Hematopoietic multipotent progenitor cell treated with erythropoietin and hydrocortisone succinate and interleukin-3 and kit ligand, for 6 days (in vitro differentiated cells): ENCODE data around the gene NRXN3.

Experiments used
- DNase-seq: peaks from one replicate; pipeline ENCODE4 v3.0.0-alpha.2; 2015

NRXN3 gene

GRCh38 chr14:79328863-79329262 is 1158.7 kb downstream of the NRXN3 start:
- no peak for DNase-seq

DNA sequence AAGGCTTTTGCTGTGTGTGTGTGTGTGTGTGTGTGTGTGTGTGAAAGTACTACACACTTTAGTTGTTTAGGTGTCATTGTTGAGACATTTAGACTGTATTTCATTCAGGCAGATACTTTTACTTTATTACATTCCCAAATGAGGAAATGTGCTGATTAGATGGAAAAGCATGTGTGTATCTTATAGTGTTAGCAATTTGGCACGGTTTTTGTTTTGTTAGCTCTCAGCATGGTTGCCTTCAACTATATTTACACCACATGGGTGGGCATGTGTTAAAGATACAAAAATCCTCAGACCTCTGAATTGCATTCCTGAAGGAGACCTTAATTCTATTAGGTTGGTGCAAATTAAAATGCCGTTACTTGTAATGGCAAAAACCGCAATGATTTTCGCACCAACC is 1161.7 kb downstream of the NRXN3 start:
- DNase-seq = no peak

DNA sequence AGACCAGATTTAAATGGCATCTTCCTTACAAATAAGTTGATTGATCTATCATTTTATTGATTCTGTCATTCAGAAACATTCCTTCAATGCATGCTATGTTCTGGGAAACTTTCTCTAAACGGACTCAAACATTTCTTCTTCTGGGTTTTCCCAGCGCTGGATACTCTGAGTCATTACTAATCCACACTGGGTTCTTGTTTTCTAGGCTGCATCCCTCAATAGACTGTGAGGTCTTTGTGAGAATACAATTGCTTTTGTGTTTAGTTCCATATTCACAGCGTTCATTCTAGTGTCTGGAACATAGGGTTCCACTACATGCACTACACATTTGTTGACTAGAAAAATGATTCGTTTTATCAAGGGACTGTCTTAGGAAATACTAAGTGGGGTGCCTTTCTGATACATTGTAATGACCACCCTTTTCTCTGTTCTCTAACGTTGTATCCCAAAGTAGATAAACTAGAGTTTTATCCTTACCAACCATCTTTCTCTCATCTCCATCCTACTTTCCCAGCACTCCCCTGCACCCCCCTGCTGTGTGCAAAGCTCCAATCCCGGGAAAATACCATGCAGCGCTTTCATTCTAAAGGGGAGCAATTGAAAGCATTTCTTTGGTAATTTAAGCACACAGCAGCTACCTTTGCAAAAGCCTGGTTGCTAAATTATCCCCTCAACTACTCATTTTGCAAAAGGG is 1162.5 kb downstream of the NRXN3 start:
- DNase-seq = no peak

DNA sequence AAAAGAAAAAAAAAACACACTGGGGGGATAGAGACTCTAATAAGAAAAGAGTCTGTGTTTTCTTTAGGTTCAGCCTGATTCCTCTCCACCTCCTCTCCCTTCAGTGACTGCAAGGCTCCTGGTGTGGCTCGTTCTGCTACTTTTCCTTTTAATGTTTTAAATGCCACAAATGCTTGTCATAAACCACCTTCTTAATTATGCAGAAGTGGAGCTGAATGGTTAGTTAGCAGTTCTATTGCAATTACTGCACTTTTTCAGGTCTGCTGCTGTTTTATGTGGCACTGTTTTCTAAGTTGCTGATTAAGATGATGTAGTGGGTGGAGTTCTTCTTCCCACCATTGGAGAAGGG is 1163.0 kb downstream of the NRXN3 start:
- DNase-seq = no peak

DNA sequence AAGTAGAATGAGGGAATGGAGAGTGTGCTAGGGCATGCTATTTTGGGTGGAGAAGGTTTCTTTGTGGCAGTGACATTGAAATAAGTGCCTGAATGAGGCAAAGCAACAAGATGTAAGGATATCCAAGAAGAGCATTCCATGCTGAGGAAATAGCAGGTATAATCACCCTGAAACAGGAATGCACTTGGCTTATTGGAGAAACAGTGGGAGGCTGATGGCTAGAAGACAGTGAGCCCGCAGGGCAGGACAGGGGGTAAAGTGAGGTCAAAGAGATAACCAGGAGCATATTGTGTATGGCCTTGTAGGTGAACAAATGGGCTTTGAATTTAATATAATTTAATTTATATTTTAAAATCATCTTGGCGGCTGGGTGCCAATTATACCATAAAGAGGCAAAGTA is 1164.1 kb downstream of the NRXN3 start:
- DNase-seq = no peak

GRCh38 chr14:79337761-79338160 is 1167.6 kb downstream of the NRXN3 start:
- DNase-seq = peak; percentile 26

GRCh38 chr14:79342942-79343341 is 1172.8 kb downstream of the NRXN3 start:
- no peak for DNase-seq

DNA sequence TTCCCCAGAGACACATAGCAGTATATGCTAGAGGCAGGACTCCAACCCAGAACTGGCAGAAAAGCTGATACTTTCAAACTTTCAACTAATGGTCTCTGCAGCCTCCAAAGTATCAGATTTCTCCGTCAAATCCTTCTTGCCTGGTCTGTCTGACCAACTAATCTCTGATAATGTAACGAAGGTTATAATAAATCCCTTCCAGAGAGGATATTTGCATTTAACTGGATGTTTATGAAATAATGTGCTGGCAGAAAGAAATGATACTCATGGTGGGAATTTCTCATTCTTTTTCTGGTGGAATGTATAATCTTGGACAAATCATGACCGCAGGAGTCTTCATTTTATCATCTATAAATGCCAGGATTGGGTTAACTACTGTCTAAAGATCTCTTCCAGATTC is 1180.8 kb downstream of the NRXN3 start:
- DNase-seq = no peak

- DNase-seq = no peak
These were observed 1182.0 kb downstream of the NRXN3 start for GRCh38 chr14:79352076-79352630.

DNA sequence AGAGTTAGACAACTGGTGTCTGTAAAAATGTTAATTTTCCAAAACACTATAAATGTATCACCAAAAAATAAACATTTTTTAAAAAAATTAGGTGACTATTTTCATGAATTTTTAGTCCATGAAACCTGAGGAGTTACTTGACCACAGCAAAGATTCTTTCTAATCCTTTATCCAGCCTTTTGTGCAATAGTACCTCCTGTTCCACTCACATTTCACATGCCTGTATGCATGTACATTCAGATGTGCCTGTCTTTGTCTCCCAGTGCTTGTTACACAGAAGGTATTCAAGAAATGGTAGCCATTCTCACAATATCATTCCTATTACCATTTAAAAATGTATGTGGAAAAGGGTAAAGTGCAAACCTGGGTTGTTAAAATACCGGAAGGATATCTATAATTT is 1184.2 kb downstream of the NRXN3 start:
- DNase-seq = no peak

- DNase-seq = no peak
These were observed 1185.9 kb downstream of the NRXN3 start for GRCh38 chr14:79356040-79356439.

GRCh38 chr14:79357307-79357706 is 1187.1 kb downstream of the NRXN3 start:
- DNase-seq = no peak

- DNase-seq = no peak
These were observed 1193.1 kb downstream of the NRXN3 start for GRCh38 chr14:79363291-79363690.

GRCh38 chr14:79369359-79370332 is 1199.5 kb downstream of the NRXN3 start:
- DNase-seq = peak; percentile 4

- DNase-seq = no peak
These were observed 1200.8 kb downstream of the NRXN3 start for GRCh38 chr14:79370969-79371368.

DNA sequence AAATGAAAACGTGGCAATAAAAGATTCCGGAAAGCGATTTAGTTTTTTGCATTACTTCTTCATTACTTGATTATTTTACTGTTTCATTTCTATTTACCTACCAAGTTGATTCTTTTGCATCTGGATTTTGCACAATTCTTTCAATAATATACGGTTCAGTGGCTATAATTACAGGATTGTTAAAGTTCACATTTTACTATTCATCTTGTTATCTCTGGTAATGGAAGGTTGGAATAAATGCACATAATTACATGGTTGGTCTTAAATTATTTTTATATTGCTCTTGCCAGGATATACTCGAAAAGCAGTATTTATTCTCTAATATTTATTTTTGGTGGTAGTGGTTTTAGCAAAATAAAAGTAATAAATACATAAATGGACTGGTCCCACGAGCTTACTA is 1203.3 kb downstream of the NRXN3 start:
- no peak for DNase-seq

DNA sequence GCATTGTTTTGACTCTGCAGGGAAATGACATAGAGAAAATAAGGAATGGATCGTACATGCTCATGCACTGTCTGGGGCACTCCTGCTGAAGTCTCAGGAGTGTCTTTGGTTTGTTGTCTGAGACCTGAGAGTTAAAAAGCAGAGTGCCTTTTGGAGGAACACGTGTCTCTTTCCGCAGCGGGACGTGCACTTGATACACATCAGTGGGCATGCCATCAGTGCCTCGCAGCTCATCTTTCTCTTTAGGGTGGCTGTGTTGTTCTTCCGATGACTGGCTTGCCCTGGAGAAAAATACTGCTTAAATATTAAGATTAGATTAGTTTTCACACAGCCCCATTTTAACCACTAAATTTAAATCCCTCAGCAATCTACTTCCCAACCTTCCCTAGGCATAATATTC is 1205.2 kb downstream of the NRXN3 start:
- DNase-seq = no peak

DNA sequence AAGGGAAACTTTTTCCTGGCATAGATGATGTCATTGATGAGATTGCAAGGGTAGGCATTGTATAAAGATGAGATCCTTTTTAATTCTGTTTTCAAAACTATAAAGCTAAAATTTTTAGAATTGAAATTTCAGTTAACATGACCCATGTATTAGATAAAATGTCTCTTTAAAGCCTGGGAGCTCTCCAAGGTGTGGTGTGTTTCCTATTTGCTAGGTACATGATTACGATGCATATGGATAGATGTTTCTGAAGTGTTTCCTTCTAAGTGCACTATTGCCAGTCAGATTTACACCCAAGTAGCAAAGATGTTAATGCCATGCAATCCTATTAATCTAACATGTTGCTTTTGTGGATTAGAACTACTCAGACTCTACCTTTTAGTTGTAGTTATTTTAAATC is 1206.4 kb downstream of the NRXN3 start:
- no peak for DNase-seq

- no peak for DNase-seq
These were observed 1207.8 kb downstream of the NRXN3 start for GRCh38 chr14:79378020-79378419.

DNA sequence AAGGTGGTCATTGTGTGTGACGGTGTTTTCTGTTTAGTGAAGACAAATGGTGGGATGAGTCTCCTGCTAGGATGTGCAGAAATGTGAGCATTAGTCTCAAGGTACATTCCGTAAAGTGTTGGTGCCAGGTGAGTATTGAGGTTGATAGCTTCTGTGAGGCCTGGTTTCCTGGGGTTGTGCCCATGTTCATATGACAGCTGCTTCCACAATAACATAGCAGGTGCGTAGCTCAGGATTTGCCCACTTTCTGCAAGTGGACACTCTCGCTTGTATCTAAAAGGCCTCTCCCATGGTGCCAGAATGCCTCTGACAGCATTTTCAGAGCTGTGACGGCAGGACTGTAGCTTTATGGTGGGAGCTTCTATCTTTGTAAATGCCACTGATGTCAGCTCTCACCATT is 1209.1 kb downstream of the NRXN3 start:
- DNase-seq = no peak

DNA sequence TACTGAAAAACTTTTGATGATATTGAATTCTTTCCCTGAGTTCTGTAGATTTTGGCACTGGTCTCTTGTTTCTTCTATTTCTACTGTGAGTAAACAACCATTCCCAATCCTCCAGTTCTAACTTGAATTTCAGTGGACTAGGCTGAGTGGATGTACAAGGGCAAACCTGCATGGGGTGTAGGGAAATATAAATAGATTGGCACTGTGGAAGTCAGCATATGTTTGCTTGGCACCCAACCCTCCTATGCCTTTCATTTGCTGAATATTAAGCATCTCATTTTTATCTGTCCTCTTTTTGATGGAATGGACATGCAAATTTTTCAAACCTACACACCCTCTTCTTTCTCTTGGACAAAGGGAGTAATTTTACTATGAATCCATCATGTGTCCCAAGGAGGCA is 1212.9 kb downstream of the NRXN3 start:
- no peak for DNase-seq

DNA sequence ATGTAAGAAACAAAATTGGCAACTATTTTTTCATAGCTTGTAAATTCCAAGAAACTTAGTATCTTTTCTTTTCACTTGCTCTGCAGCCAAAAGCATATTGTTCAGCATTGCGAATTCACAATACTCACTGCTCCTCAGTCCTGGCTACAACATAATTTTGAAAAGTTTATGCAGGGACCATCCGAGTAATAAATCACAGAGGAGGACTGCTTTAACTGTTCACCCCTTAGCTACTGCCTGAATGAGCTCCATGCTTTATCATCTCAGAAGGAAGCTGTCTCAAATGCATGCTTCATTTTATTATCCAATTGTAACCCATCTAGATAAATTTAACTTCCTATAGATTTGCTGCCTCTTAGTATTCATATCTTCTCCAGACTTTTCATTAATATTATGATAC is 1213.3 kb downstream of the NRXN3 start:
- no peak for DNase-seq

DNA sequence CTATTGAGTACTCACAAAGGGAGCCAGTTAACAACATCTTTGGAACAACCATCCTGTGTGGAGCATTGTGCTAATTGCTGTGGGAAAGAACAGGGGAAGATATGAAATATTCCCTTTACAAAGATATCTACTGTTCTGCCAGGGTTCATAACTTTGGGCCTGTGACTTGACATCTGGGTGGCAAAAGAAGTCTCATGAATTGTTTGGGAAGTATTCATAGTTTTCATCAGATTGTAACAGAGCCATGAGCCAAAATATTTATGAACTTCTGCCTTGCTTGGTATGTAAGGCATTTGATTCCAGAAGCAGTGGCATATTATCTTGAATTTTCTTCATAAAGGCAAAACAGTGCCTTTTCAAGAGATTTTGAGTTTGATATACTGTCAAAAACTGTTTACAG is 1224.9 kb downstream of the NRXN3 start:
- DNase-seq = no peak

- DNase-seq = no peak
These were observed 1234.8 kb downstream of the NRXN3 start for GRCh38 chr14:79404874-79405511.
